ENCODE results near the gene PDXP. TPM values are rescaled to one million over a fixed set of nuclear protein-coding genes. Genes with fewer than 3 reads are reported as not detected.

Gene PDXP
- total and polyA plus RNA-seq, 2 of the 13 experiments (the other 11 are each of a cell fraction or from before 2014, with no cell fraction given): 58.2 to 70.6 TPM

DNA sequence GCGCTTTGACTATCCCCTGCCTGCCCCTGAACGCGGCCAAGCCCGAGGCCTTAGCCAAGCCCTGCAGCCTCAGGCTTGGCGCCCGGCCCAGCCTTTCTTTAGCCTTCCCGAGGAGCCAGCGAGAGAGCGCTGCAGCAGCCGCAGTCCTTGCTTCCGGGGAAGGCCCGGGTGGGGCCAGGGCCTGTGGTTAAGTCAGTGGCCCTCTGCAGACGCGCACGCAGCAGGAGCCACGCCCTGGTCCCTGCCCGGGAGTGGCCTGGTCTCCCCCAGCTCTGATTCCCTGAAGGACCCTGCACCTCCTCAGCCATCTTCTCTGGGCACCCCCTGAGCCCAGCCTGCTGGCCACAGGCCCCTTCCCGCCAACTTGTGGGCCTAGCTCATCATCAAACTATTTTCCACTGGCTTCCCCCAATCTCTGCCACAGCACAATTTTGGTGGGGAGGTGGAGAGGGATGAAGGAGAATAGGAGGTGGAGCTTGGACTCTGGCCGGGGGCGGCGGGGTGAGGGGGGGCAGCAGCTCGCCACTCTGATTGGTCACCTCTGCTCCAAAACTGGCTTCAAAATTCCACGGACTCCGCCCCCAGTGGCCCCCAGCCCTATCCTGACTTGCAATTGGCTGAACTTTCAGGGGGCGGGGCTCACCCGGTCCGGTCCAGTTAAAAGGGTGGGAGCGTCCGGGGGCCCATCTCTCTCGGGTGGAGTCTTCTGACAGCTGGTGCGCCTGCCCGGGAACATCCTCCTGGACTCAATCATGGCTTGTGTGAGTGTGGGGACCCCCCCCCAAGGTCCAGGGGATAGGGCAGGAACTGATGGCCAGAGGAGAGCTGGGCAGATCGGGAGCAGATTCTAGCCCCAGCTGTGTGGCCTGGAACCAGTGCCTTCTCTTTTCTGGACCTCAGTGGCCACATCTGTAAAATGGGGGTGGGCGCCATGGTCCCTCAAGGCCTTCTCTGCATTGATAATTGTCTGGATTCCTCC lies 16.7 kb downstream of the PDXP start, which contains the start of gene LGALS1 (continued):
- no peak for TF ChIP-seq SUZ12 (IDR thresholded peaks at IDR 0.05; ENCODE audit: low read depth, low read length)
- no peak for TF ChIP-seq ZNF33A (CRISPR knock-in tag; IDR thresholded peaks at IDR 0.05; ENCODE audit: borderline replicate concordance)
- TF ChIP-seq ZNF816 (CRISPR knock-in tag; IDR thresholded peaks at IDR 0.05; ENCODE audit: borderline replicate concordance): no peak
- TF ChIP-seq, protein P1, sequence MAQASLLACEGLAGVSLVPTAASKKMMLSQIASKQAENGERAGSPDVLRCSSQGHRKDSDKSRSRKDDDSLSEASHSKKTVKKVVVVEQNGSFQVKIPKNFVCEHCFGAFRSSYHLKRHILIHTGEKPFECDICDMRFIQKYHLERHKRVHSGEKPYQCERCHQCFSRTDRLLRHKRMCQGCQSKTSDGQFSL (CRISPR knock-in tag; IDR thresholded peaks at IDR 0.05): 0 out of 2 replicates have a peak, but pooled peaks have one; percentile 61
- TF ChIP-seq MBNL3 (CRISPR knock-in tag; conservative IDR thresholded peaks at IDR 0.05): no peak
- TF ChIP-seq, protein P2, sequence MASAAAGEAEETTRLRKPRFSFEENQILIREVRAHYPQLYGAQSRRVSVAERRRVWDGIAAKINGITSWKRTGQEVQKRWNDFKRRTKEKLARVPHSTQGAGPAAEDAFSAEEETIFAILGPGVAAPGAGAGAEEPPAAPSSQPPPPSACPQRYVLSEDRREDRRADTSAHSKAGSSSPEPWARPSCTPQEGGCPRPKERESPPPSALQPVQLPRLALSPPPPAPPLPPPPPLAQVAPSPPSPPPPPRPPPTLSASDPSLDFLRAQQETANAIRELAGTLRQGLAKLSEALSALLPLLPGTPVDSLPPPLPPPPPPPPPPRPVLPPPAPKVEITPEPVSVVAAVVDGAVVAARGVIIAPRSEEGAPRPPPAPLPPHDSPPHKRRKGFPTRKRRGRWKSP (CRISPR knock-in tag; IDR thresholded peaks at IDR 0.05): no peak
- no peak for TF ChIP-seq ZNF205 (CRISPR knock-in tag; IDR thresholded peaks at IDR 0.05)
- TF ChIP-seq SNAI1 (CRISPR knock-in tag; IDR thresholded peaks at IDR 0.05; ENCODE audit: borderline replicate concordance): no peak
- TF ChIP-seq, protein P3, sequence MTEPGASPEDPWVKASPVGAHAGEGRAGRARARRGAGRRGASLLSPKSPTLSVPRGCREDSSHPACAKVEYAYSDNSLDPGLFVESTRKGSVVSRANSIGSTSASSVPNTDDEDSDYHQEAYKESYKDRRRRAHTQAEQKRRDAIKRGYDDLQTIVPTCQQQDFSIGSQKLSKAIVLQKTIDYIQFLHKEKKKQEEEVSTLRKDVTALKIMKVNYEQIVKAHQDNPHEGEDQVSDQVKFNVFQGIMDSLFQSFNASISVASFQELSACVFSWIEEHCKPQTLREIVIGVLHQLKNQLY (CRISPR knock-in tag; IDR thresholded peaks at IDR 0.05): no peak
- TF ChIP-seq MTF2 (CRISPR knock-in tag; IDR thresholded peaks at IDR 0.05; ENCODE audit: borderline replicate concordance): no peak
- TF ChIP-seq ZNF660 (CRISPR knock-in tag; IDR thresholded peaks at IDR 0.05; ENCODE audit: borderline replicate concordance, low read depth): no peak
- TF ChIP-seq KDM5B (CRISPR knock-in tag; IDR thresholded peaks at IDR 0.05; ENCODE audit: borderline replicate concordance): peak; percentile 45; the same call in 1 of the 2 replicates
- TF ChIP-seq ZNF501 (CRISPR knock-in tag; IDR thresholded peaks at IDR 0.05): peak; percentile 50; the same call in 1 of the 2 replicates
- peak; percentile 78 for TF ChIP-seq DR1 (CRISPR knock-in tag; IDR thresholded peaks at IDR 0.05)
- TF ChIP-seq, protein P4, sequence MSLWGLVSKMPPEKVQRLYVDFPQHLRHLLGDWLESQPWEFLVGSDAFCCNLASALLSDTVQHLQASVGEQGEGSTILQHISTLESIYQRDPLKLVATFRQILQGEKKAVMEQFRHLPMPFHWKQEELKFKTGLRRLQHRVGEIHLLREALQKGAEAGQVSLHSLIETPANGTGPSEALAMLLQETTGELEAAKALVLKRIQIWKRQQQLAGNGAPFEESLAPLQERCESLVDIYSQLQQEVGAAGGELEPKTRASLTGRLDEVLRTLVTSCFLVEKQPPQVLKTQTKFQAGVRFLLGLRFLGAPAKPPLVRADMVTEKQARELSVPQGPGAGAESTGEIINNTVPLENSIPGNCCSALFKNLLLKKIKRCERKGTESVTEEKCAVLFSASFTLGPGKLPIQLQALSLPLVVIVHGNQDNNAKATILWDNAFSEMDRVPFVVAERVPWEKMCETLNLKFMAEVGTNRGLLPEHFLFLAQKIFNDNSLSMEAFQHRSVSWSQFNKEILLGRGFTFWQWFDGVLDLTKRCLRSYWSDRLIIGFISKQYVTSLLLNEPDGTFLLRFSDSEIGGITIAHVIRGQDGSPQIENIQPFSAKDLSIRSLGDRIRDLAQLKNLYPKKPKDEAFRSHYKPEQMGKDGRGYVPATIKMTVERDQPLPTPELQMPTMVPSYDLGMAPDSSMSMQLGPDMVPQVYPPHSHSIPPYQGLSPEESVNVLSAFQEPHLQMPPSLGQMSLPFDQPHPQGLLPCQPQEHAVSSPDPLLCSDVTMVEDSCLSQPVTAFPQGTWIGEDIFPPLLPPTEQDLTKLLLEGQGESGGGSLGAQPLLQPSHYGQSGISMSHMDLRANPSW (CRISPR knock-in tag; IDR thresholded peaks at IDR 0.05; ENCODE audit: borderline replicate concordance): no peak
- TF ChIP-seq, protein P5, sequence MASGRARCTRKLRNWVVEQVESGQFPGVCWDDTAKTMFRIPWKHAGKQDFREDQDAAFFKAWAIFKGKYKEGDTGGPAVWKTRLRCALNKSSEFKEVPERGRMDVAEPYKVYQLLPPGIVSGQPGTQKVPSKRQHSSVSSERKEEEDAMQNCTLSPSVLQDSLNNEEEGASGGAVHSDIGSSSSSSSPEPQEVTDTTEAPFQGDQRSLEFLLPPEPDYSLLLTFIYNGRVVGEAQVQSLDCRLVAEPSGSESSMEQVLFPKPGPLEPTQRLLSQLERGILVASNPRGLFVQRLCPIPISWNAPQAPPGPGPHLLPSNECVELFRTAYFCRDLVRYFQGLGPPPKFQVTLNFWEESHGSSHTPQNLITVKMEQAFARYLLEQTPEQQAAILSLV (CRISPR knock-in tag; IDR thresholded peaks at IDR 0.05; ENCODE audit: borderline replicate concordance): peak; percentile 74
- TF ChIP-seq WIZ (CRISPR knock-in tag; IDR thresholded peaks at IDR 0.05): no peak
- no peak for TF ChIP-seq RELA (CRISPR knock-in tag; IDR thresholded peaks at IDR 0.05)

Data from HepG2 (cell line).